ENCODE results near the gene ACADVL. TPM values are rescaled to one million over a fixed set of nuclear protein-coding genes. Genes with fewer than 3 reads are reported as not detected.

The ACADVL gene
- total and polyA plus RNA-seq, 2 experiments from 2014 or later: 441 to 453 TPM

DNA sequence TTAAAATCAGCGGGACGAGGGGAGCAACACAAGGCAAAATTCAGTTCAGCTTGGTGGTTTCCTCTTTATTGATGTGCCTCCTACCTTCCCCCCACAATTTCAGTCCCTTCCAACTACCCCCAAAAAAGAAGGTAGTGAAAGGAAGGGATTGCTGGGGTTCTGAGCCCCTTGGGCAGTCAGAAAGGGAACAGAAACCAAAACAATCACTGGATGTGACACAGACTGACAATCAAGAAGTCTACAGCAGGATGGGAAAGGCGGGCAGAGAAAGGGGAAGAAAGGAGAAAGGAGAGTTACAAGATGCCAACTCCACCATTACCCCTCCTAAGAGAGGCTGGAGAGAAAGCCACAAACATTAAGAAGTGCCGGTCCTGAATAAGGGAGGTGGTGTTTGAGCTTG, 20.6 kb downstream of the ACADVL start:
- H3K9ac ChIP-seq: peak overlapping the region; percentile 99
- in situ Hi-C loops (cut with MboI): no loop called here
- peaks cover 18% of the 10 kb centered on the region for H3K36me3 ChIP-seq (ENCODE audit: low read depth)

DNA sequence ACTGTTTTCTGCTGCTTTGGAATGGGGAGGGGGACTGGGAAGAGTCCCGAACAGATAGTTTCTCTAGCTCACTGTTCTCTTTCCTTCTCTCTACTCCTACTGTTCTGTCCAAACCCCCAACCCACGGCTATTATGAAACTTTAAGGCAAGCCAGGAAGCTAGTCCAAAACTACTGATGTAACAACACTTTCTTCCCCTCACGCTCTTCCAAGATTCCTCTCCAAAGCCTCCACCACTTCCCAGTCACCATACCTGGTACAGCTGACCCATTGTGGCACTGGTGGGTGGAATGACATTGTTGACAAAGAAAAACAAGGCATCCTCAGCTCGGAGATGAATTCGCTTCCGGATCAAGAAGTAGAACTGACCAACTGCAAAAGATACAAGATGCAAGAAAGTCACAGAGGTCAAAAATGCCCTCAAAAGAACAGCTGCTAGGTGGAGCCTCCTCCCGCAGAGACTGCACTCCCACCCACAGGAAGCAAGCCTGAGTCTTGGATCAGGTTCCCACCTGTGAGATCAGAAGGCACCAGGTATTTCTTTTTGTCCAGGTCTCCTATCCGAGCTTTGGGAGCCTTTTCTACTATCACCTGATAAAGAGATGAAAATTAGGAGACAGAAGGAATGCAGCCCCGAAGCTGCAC, 21.5 kb downstream of the ACADVL start:
- no peaks in the 10 kb centered on the region for H3K9me3 ChIP-seq (ENCODE audit: low read depth)
- WGBS, 2 experiments (ENCODE audit: low coverage in 1 of 2, low lambda C conversion rate in 2 of 2, missing lambda C conversion rate in 2 of 2): 16 to 22% methylated on average over 9 of the region's 9 CpGs
- no peak for TF ChIP-seq EZH2phosphoT487 (IDR thresholded peaks at IDR 0.05; ENCODE audit: insufficient read depth, low read depth)
- no peak for TF ChIP-seq EZH2 (IDR thresholded peaks at IDR 0.05; ENCODE audit: insufficient read depth, poor library complexity, severe bottlenecking)
- no peaks in the 10 kb centered on the region for H4K20me1 ChIP-seq (ENCODE audit: insufficient read depth)
- peaks cover 47% of the 10 kb centered on the region for H3F3A ChIP-seq (ENCODE audit: insufficient read depth)
- peak; percentile 45 for DNase-seq
- H3K4me1 ChIP-seq (ENCODE audit: insufficient read depth): peaks cover 19% of the 10 kb centered on the region
- H3K9me2 ChIP-seq (ENCODE audit: insufficient read depth): no peaks in the 10 kb centered on the region
- in situ Hi-C loops (cut with MboI): no loop called here
- H2AFZ ChIP-seq: no peak overlapping the region
- H3K9ac ChIP-seq: peak overlapping the region; percentile 99
- peak overlapping the region; percentile 100 for H3K4me2 ChIP-seq (ENCODE audit: unreplicated experiment)
- peaks cover 23% of the 10 kb centered on the region for H3K36me3 ChIP-seq (ENCODE audit: low read depth)
- peaks cover 69% of the 10 kb centered on the region for H3K79me2 ChIP-seq (ENCODE audit: insufficient read depth)
- H3K27ac ChIP-seq: peak overlapping the region; percentile 99
- H3K4me3 ChIP-seq: peak overlapping the region; percentile 97
- no peaks in the 10 kb centered on the region for H3K27me3 ChIP-seq (replicated peaks; ENCODE audit: insufficient read depth)

More for the DNA sequence above, 20.6 kb downstream of the ACADVL start:
- Histone ChIP-seq H3K79me2 (ENCODE audit: insufficient read depth) (peaks cover 70% of the 10 kb centered on the region), H3K4me3 (peak overlapping the region; percentile 97), H3K27ac (peak overlapping the region; percentile 99), H3K27me3 (replicated peaks; ENCODE audit: insufficient read depth) (no peaks in the 10 kb centered on the region), H3K4me1 (ENCODE audit: insufficient read depth) (peaks cover 24% of the 10 kb centered on the region), H2AFZ (no peak overlapping the region), H3K4me2 (ENCODE audit: unreplicated experiment) (peak overlapping the region; percentile 100), H3K9me3 (ENCODE audit: low read depth) (no peaks in the 10 kb centered on the region), H3K9me2 (ENCODE audit: insufficient read depth) (no peaks in the 10 kb centered on the region), H3F3A (ENCODE audit: insufficient read depth) (peaks cover 56% of the 10 kb centered on the region), H4K20me1 (ENCODE audit: insufficient read depth) (no peaks in the 10 kb centered on the region)
- DNase-seq: no peak
- 59 to 61% methylated on average over 4 of the region's 4 CpGs for WGBS, 2 experiments (ENCODE audit: low coverage in 1 of 2, low lambda C conversion rate in 2 of 2, missing lambda C conversion rate in 2 of 2)
- TF ChIP-seq EZH2 (IDR thresholded peaks at IDR 0.05; ENCODE audit: insufficient read depth, poor library complexity, severe bottlenecking) (no peak), EZH2phosphoT487 (IDR thresholded peaks at IDR 0.05; ENCODE audit: insufficient read depth, low read depth) (no peak)

DNA sequence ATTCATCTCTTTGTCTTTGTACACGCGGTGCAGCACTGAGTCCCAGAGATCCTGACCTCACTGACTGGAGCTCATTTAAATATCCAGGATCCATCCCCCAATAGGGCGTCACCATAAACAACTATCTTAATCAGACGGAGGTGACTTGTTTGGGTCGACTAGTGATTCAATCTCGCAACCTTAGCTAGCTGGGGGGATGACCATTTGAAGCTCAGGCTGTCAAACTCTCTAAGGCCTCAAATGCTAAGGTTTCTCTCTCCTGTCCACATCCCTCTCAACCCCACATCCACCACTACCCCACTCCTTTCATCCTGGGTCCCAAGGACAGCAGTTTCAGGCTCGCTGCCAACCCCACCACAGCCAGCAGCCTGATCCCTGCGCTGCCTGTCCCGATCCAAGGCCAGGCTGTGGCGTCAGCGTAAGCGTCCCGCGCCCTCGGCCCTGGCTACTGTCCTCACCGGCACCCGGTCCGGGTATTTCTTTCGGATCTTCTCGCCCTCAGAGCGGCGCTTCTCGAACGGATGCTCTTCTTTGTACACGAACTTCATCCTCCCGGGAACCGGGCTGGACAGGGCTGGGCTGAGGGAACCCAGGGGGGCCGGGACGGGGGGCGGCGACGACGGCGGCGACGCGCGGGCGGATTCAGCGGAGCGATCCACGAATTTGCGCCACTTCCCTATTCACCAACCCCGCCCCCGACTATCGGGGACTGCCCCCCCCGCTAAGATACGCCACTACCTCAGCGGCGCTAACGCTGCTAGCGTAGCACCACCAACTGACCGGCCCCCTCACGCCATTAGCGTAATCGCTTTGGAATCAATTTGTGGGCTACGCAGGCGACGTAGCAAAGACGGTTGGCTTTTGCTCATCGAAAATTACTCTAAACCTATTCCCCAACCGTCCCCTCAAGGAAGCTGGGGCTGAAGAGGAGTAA, 22.3 kb downstream of the ACADVL start, which contains the start of gene GABARAP:
Gene GABARAP, minus strand, starts transcription at position 667 of the 934 bp plus-strand sequence. Its CDS starts 119 bp downstream, at position 548.
- peaks cover 69% of the 10 kb centered on the region for H3K79me2 ChIP-seq (ENCODE audit: insufficient read depth)
- in situ Hi-C loops (cut with MboI): no loop called here
- peak within 1 kb of the TSS; percentile 97 for H3K4me3 ChIP-seq
- peak; percentile 96 for DNase-seq
- no peaks in the 10 kb centered on the region for H3K9me2 ChIP-seq (ENCODE audit: insufficient read depth)
- H3K27me3 ChIP-seq (replicated peaks; ENCODE audit: insufficient read depth): no peaks in the 10 kb centered on the region
- peaks cover 23% of the 10 kb centered on the region for H3K36me3 ChIP-seq (ENCODE audit: low read depth)
- no peaks in the 10 kb centered on the region for H3K9me3 ChIP-seq (ENCODE audit: low read depth)
- H4K20me1 ChIP-seq (ENCODE audit: insufficient read depth): no peaks in the 10 kb centered on the region
- H3K4me1 ChIP-seq (ENCODE audit: insufficient read depth): peaks cover 19% of the 10 kb centered on the region
- peaks cover 41% of the 10 kb centered on the region for H3F3A ChIP-seq (ENCODE audit: insufficient read depth)
- WGBS, 2 experiments (ENCODE audit: low coverage in 1 of 2, low lambda C conversion rate in 2 of 2, missing lambda C conversion rate in 2 of 2): 1% methylated on average over 43 to 62 of the region's 62 CpGs
- H3K27ac ChIP-seq: peak within 1 kb of the TSS; percentile 99
- peak within 1 kb of the TSS; percentile 100 for H3K4me2 ChIP-seq (ENCODE audit: unreplicated experiment)
- H3K9ac ChIP-seq: peak within 1 kb of the TSS; percentile 99
- peak within 1 kb of the TSS; percentile 82 for H2AFZ ChIP-seq
- TF ChIP-seq EZH2phosphoT487 (IDR thresholded peaks at IDR 0.05; ENCODE audit: insufficient read depth, low read depth): no peak
- no peak for TF ChIP-seq EZH2 (IDR thresholded peaks at IDR 0.05; ENCODE audit: insufficient read depth, poor library complexity, severe bottlenecking)

DNA sequence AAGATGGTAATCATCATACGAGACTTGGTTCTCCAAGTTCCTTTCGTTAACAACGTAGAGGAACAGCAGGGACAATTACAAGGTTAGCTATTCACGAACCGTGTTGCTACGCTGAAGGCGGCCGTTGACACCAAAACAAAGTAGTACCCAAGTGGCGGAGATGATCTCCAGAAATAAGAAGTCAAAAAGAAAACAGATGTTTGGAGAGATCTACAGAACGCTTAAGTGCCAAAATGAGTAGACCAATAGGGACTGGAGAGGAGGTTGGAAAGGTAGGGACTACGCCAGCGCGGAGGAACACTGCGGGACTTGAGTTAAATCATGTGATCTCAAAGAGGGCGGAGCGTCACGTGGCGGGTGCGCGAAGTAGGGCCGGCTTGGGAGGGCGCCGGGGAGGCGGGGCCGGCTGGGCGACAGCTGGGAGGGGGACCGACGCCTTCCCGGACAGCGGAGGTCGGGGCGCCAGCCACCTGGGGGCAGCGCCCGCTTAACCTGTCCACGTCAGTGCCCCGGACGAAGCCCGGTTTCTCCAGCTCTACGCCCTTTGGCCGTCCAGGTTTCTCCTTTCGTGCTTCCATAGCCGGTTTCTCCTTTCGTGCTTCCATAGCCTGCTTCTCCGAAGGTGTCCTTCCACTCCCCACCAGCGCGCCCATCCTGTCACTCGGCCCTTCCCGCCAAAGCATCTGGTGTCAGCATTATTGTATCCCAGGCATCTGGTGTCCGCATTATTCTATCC, 23.1 kb downstream of the ACADVL start:
- in situ Hi-C loops (cut with MboI): no loop called here
- Histone ChIP-seq H3K27me3 (replicated peaks; ENCODE audit: insufficient read depth) (no peaks in the 10 kb centered on the region), H4K20me1 (ENCODE audit: insufficient read depth) (no peaks in the 10 kb centered on the region), H3K4me2 (ENCODE audit: unreplicated experiment) (peak overlapping the region; percentile 100), H3K9me2 (ENCODE audit: insufficient read depth) (no peaks in the 10 kb centered on the region), H3K9ac (peak overlapping the region; percentile 99), H3K27ac (peak overlapping the region; percentile 99), H3F3A (ENCODE audit: insufficient read depth) (peaks cover 38% of the 10 kb centered on the region), H3K4me3 (peak overlapping the region; percentile 97), H3K4me1 (ENCODE audit: insufficient read depth) (peaks cover 19% of the 10 kb centered on the region), H3K79me2 (ENCODE audit: insufficient read depth) (peaks cover 69% of the 10 kb centered on the region), H3K36me3 (ENCODE audit: low read depth) (peaks cover 23% of the 10 kb centered on the region), H2AFZ (peak overlapping the region; percentile 82), H3K9me3 (ENCODE audit: low read depth) (no peaks in the 10 kb centered on the region)
- no peak for TF ChIP-seq EZH2phosphoT487 (IDR thresholded peaks at IDR 0.05; ENCODE audit: insufficient read depth, low read depth)
- TF ChIP-seq EZH2 (IDR thresholded peaks at IDR 0.05; ENCODE audit: insufficient read depth, poor library complexity, severe bottlenecking): no peak
- 1 to 2% methylated on average over 37 to 38 of the region's 49 CpGs for WGBS, 2 experiments (ENCODE audit: low coverage in 1 of 2, low lambda C conversion rate in 2 of 2, missing lambda C conversion rate in 2 of 2)
- DNase-seq: peak; percentile 97
